Measurements from ENCODE around the gene CTNNA3. TPM values are rescaled to one million over a fixed set of nuclear protein-coding genes. Genes with fewer than 3 reads are reported as not detected.

CTNNA3 gene
- polyA plus RNA-seq, 6 donors from 2014 or later: 0.38 to 1.2 TPM; not detected in 4

DNA sequence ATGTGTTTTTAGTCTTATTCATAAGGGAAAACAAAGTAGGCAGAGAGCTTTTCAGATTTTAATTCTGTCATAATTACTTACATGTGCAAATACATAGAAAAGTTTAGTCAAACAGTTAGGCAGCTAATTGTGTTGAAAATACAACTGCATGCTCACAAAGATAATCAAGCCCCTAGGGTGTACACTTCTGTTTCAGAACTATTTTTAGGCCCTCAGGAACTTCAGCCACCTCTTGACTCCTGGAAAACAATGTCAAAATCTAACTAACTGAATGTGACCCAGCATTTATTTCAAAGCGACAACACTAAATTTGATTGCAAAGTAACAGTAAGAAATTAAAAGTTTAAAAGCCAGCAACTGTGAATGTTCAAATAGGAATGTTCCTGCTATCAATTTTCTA, 1369.1 kb downstream of the CTNNA3 start:
- H3K4me3 Mint-ChIP-seq: no peak overlapping the region
- H3K9me3 Mint-ChIP-seq: peaks cover 0 to 8% (median 2%) of the 10 kb centered on the region in 7 donors
- ATAC-seq (ENCODE audit: low read depth in 2 of 2) (no peak), DNase-seq (no peak)
- no peak overlapping the region for H3K27ac Mint-ChIP-seq
- no peaks in the 10 kb centered on the region for H3K4me1 Mint-ChIP-seq
- no peaks in the 10 kb centered on the region for H3K36me3 Mint-ChIP-seq
- no peaks in the 10 kb centered on the region for H3K27me3 Mint-ChIP-seq

DNA sequence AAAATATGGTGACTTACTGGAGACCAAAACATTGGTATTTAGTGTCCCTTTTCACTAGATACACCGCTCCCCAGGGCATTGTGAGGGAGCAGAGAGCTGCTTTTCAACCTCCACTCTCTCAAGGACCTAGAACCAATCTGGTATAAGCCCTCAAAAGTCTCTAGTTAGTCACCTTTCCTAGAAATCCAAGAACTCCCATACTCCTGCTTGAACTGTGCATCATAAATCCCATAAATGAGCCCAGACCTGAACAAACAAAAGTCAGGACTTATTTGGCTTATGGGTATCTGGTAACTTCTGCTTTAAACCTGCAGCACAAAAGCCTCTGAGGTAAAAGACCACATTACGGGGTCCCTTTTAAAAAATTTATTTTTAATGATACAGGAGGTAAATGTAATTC, 1373.2 kb downstream of the CTNNA3 start:
- no peaks in the 10 kb centered on the region for H3K36me3 Mint-ChIP-seq
- no peaks in the 10 kb centered on the region for H3K27me3 Mint-ChIP-seq
- no peaks in the 10 kb centered on the region for H3K4me1 Mint-ChIP-seq
- H3K9me3 Mint-ChIP-seq: peaks cover 0 to 4% (median 0%) of the 10 kb centered on the region in 7 donors
- H3K4me3 Mint-ChIP-seq: no peak overlapping the region
- no peak for DNase-seq
- no peak for ATAC-seq (ENCODE audit: low read depth in 2 of 2)
- no peak overlapping the region for H3K27ac Mint-ChIP-seq

DNA sequence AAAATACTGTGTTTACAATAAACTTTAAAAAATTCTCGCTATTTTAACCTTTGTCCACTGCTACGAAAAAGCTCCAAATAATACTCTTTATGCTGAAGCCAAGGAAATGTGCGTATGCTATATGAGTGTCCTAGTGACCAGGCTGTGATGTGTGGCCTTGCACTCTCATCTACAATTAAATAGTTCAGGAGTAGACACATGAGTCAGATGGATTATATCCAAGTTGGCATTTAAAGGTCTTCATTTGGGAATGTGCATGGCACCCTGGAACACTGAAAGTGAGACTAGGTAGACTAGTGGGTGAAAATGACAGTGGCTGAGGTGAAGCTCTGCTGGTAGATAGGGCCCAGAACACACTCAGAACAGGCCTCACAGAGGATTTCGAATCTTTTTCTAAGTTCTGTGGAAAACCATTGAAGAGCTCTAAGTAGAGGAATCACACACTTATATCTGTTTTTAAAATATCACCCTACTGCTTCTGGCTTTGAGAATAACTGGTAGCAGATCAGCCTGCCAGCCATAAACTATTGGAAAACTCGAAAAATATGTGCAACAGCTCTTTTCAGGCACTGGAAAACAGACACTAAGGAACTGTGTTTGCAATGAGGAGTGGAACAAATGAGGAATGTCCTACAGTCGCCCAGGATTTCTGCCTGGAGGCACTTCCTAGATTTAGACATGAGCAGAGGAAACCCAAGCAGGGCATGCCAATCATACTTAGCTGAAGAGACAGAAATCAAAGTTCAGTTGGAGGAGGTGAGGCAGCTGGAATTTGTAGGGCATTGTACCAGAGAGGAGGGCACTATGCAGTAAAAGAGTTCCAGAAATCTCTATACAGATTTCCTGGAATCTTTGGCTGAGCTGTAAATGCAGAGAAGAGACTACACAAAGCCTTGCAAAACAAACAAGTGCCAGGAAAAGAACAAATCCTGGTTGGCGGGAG, 1374.0 kb downstream of the CTNNA3 start:
- Mint-ChIP-seq H3K36me3 (no peaks in the 10 kb centered on the region), H3K27ac (no peak overlapping the region), H3K27me3 (no peaks in the 10 kb centered on the region), H3K9me3 (peaks cover 0 to 4% (median 0%) of the 10 kb centered on the region in 7 donors), H3K4me1 (no peaks in the 10 kb centered on the region), H3K4me3 (no peak overlapping the region)
- ATAC-seq (ENCODE audit: low read depth in 2 of 2): no peak
- DNase-seq: no peak

DNA sequence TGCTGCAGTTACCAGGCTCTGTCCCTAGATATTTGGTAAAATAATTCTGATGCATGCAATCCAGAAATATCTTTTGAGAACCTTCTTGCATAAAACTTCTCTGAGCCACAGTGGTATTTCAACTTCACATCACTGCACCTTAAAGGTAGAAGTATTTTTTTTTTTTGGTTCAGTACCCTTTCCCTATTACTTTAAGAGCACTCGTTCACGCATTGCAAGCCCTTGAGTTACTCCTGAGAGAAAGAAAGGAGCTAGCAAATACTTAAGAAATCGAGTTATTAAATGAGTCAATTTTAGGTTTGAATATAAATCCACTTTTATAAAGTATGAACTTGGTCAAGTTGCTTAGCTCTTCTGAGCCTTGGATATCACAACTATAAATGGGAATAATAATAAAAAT, 1377.2 kb downstream of the CTNNA3 start:
- Mint-ChIP-seq H3K9me3 (peaks cover 0 to 6% (median 0%) of the 10 kb centered on the region in 7 donors), H3K4me3 (no peak overlapping the region), H3K27ac (no peak overlapping the region), H3K36me3 (no peaks in the 10 kb centered on the region), H3K27me3 (no peaks in the 10 kb centered on the region), H3K4me1 (no peaks in the 10 kb centered on the region)
- ATAC-seq (ENCODE audit: low read depth in 2 of 2): no peak
- DNase-seq: no peak

DNA sequence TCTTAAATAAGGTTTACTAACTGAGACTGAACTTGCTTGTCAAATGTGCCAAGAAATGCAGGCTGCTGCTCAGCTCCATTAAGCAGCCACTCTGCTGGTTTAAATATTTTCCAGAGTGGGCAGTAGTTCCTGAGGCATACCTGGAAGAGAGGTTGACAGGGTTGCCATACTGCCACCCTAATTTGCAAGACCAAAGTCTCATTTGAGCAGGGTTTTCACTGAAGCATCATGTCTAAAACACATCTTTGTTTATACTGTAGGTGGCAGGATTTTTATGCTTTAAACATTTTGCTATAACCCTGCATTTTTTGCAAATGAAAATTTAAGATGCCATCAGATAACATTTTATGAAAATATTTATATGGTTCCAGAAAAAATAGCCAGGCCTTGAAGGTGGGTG, 1388.2 kb downstream of the CTNNA3 start:
- DNase-seq: no peak
- no peaks in the 10 kb centered on the region for H3K36me3 Mint-ChIP-seq
- H3K9me3 Mint-ChIP-seq: peaks cover 0 to 4% (median 0%) of the 10 kb centered on the region in 7 donors
- H3K27me3 Mint-ChIP-seq: no peaks in the 10 kb centered on the region
- no peak overlapping the region for H3K27ac Mint-ChIP-seq
- no peak for ATAC-seq (ENCODE audit: low read depth in 2 of 2)
- H3K4me1 Mint-ChIP-seq: no peaks in the 10 kb centered on the region
- no peak overlapping the region for H3K4me3 Mint-ChIP-seq

GRCh38 chr10:66301078-66301477, 1394.9 kb downstream of the CTNNA3 start:
- H3K4me1 Mint-ChIP-seq: no peaks in the 10 kb centered on the region
- no peak overlapping the region for H3K27ac Mint-ChIP-seq
- no peaks in the 10 kb centered on the region for H3K27me3 Mint-ChIP-seq
- DNase-seq (no peak), ATAC-seq (ENCODE audit: low read depth in 2 of 2) (no peak)
- peaks cover 0 to 4% (median 0%) of the 10 kb centered on the region in 7 donors for H3K9me3 Mint-ChIP-seq
- no peaks in the 10 kb centered on the region for H3K36me3 Mint-ChIP-seq
- no peak overlapping the region for H3K4me3 Mint-ChIP-seq

DNA sequence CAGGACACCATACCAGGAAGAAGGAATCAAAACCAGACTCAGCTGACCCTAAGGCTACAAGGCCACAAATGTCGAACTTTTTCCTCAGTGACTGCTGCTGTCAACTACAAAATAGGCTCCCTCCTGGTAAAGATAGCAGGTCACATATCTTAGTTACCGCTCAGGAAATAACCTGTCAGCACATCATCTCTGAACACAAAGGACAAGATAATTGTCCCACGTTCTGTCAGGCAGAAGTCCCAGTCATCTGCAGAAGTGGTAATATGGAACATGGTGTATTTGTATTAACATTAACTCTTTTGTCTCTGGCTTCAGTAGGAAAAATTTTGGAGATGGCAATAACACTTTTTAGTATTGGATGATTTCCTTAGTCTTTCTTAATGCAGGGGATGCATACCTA, 1400.4 kb downstream of the CTNNA3 start:
- ATAC-seq (ENCODE audit: low read depth in 2 of 2) (no peak), DNase-seq (no peak)
- Mint-ChIP-seq H3K27ac (no peak overlapping the region), H3K9me3 (peaks cover 0 to 5% (median 2%) of the 10 kb centered on the region in 7 donors), H3K27me3 (no peaks in the 10 kb centered on the region), H3K4me3 (no peak overlapping the region), H3K4me1 (no peaks in the 10 kb centered on the region), H3K36me3 (no peaks in the 10 kb centered on the region)

DNA sequence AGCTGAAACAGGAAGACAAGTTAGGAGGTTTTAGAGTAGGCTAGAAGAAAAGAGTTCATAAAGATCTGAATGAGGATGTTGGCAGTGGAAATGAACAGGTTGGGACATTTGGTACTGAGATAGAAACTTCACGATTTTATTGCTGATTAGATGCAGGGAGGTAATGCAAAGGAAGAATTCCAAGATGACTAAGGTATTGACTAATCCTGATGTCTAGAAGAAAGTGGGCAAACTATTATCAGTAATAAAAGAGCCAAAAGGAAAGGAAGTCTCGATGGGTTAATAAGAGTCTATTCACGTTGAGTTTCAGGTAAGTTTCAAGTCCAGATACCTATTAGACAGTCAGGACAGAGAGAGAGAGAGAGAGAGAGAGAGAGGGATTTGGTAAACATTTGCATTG, 1401.5 kb downstream of the CTNNA3 start:
- Mint-ChIP-seq H3K27ac (no peak overlapping the region), H3K36me3 (no peaks in the 10 kb centered on the region), H3K4me1 (no peaks in the 10 kb centered on the region), H3K27me3 (no peaks in the 10 kb centered on the region), H3K4me3 (no peak overlapping the region), H3K9me3 (peaks cover 0 to 5% (median 1%) of the 10 kb centered on the region in 7 donors)
- ATAC-seq (ENCODE audit: low read depth in 2 of 2) (no peak), DNase-seq (no peak)

DNA sequence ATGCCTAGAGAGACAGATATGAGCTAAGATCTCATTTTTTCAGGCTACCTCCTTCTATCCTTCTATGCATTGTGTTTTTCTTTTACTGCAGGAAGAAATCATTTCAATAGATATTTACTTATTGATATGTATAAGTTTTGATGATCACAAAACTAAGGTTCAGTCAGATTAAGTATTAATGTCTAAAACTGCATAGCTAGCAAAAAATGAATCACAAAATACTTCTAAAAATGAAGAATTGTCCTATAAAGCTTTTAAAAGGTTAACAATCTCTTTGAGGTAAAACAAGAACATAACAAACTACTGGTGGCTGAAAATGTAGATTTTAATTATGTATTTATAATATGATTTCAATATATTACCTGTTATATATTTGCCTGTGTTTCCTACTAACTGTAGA, 1403.1 kb downstream of the CTNNA3 start:
- no peak for DNase-seq

DNA sequence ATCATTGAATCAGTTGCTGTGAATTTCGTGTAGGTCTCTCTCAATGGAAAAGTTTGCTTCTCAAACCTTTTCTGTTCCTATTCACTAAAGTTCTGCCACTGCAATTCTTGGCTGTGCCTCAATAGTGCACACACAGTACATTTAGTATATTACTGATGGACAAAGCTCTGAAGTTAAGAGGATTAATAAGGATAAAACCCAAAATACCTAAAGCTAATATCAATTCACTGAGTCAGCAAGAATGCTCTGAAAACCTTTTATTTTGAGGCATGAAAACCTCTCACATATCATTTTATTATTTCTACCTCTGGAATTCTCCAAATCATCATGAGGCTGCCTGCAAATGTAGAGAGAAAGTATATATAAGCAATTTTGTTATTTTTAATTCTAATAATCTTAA, 1403.5 kb downstream of the CTNNA3 start:
- H3K4me3 Mint-ChIP-seq: no peak overlapping the region
- no peaks in the 10 kb centered on the region for H3K27me3 Mint-ChIP-seq
- no peaks in the 10 kb centered on the region for H3K4me1 Mint-ChIP-seq
- DNase-seq (no peak), ATAC-seq (ENCODE audit: low read depth in 2 of 2) (no peak)
- H3K36me3 Mint-ChIP-seq: no peaks in the 10 kb centered on the region
- H3K27ac Mint-ChIP-seq: no peak overlapping the region
- peaks cover 0 to 5% (median 0%) of the 10 kb centered on the region in 7 donors for H3K9me3 Mint-ChIP-seq

More for the DNA sequence above, 1403.1 kb downstream of the CTNNA3 start:
- no peak overlapping the region for H3K4me3 Mint-ChIP-seq
- no peaks in the 10 kb centered on the region for H3K4me1 Mint-ChIP-seq
- H3K27me3 Mint-ChIP-seq: no peaks in the 10 kb centered on the region
- no peaks in the 10 kb centered on the region for H3K36me3 Mint-ChIP-seq
- H3K9me3 Mint-ChIP-seq: peaks cover 0 to 5% (median 0%) of the 10 kb centered on the region in 7 donors
- H3K27ac Mint-ChIP-seq: no peak overlapping the region
- ATAC-seq (ENCODE audit: low read depth in 2 of 2): no peak

DNA sequence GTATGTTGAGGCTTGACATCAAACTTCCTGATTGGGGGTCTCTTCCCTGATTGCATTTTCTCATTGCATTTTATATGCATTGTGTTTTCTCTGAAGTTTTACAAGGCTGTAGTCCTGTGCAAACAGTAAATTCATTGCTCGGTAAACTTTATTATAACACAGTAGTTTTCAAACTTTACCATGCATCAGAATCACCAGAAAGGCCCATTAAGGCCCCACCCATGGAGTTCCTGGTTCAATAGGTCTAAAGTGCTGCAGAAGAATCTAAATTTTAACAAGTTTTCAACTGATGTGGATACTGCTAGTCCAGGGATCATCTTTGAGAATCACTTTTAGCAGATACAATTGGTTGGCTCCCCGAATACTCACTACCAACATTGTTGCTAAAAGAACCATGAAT, 1404.9 kb downstream of the CTNNA3 start:
- Mint-ChIP-seq H3K4me1 (no peaks in the 10 kb centered on the region), H3K9me3 (peaks cover 0 to 5% (median 0%) of the 10 kb centered on the region in 7 donors), H3K4me3 (no peak overlapping the region), H3K27ac (no peak overlapping the region), H3K36me3 (no peaks in the 10 kb centered on the region), H3K27me3 (no peaks in the 10 kb centered on the region)
- DNase-seq (no peak), ATAC-seq (ENCODE audit: low read depth in 2 of 2) (no peak)

GRCh38 chr10:66284621-66285020, 1411.4 kb downstream of the CTNNA3 start:
- Mint-ChIP-seq H3K4me3 (no peak overlapping the region), H3K27ac (no peak overlapping the region), H3K4me1 (no peaks in the 10 kb centered on the region), H3K27me3 (no peaks in the 10 kb centered on the region), H3K36me3 (no peaks in the 10 kb centered on the region), H3K9me3 (no peaks in the 10 kb centered on the region)
- ATAC-seq (ENCODE audit: low read depth in 2 of 2) (no peak), DNase-seq (no peak)

DNA sequence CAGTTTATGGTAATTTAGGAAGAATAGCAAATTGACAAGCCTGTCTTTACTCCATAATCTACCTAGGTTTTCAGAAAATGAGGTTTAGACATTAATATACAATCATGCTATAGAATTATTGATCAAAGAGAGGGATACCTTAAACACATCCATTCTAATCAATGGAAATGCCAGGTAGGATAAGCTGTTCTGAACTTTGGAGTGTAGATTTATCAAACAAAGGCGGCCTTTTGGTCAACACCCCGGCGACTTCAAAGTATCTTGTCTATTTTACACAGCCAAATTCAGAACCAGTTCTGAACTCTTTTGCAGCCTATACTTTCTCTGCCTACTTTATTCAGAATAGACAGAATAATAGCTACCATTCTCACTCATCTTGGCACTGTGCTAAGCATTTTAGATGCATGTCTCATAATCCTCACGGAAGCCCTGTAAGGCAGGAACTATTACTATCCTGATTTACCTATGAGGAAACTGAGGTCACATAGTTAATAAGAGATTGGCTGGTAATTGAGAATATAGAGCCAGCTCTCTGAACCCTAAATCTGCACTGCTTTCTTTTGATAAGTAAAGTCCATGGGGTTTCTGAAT, 1412.0 kb downstream of the CTNNA3 start:
- ATAC-seq (ENCODE audit: low read depth in 2 of 2) (no peak), DNase-seq (no peak)
- H3K9me3 Mint-ChIP-seq: no peaks in the 10 kb centered on the region
- H3K36me3 Mint-ChIP-seq: no peaks in the 10 kb centered on the region
- no peaks in the 10 kb centered on the region for H3K4me1 Mint-ChIP-seq
- no peak overlapping the region for H3K4me3 Mint-ChIP-seq
- H3K27ac Mint-ChIP-seq: no peak overlapping the region
- no peaks in the 10 kb centered on the region for H3K27me3 Mint-ChIP-seq

- ATAC-seq (ENCODE audit: low read depth in 2 of 2): no peak
- H3K36me3 Mint-ChIP-seq: no peaks in the 10 kb centered on the region
- DNase-seq: no peak
- no peaks in the 10 kb centered on the region for H3K27me3 Mint-ChIP-seq
- no peaks in the 10 kb centered on the region for H3K4me1 Mint-ChIP-seq
- H3K9me3 Mint-ChIP-seq: no peaks in the 10 kb centered on the region
- no peak overlapping the region for H3K27ac Mint-ChIP-seq
- no peak overlapping the region for H3K4me3 Mint-ChIP-seq
These were observed 1412.9 kb downstream of the CTNNA3 start for GRCh38 chr10:66283064-66283463.
